Mesodermal cell (in vitro differentiated cells): ENCODE measurements around the gene RFX1.
"Not testable (repeated sequence)": the region's sequence is repeated elsewhere in the genome, so short reads cannot be mapped to it uniquely, and the experiment has no call there.

Source experiments
- H3K27ac ChIP-seq: 2 replicates; pipeline ENCODE4 v1.7.0; 2013; ENCODE audit warnings: mild to moderate bottlenecking, low read depth, low read length, moderate library complexity; ENCODE audit not compliant: severe bottlenecking
- H3K36me3 ChIP-seq: 2 replicates; pipeline ENCODE4 v1.7.1; 2013; ENCODE audit warnings: mild to moderate bottlenecking, low read length, moderate library complexity; ENCODE audit not compliant: control insufficient read depth, insufficient read depth
- H3K4me1 ChIP-seq: one replicate; pipeline ENCODE4 v1.7.1; 2013; ENCODE audit warnings: mild to moderate bottlenecking, low read length; ENCODE audit not compliant: insufficient read depth, control insufficient read depth, poor library complexity, severe bottlenecking
- H3K4me3 ChIP-seq: 2 replicates; pipeline ENCODE4 v1.7.0; 2013; ENCODE audit warnings: low read length, control low read depth, mild to moderate bottlenecking; ENCODE audit not compliant: insufficient read depth, poor library complexity, severe bottlenecking; ENCODE audit errors: extremely low read depth
- H3K9me3 ChIP-seq: 2 replicates; pipeline ENCODE4 v1.7.1; 2013; ENCODE audit warnings: mild to moderate bottlenecking, low read length, moderate library complexity; ENCODE audit not compliant: control insufficient read depth
- WGBS, 2 experiments: methylation state at CpG; one replicate each; pipeline ENCODE4 v1.1.5; 2013; ENCODE audit warnings: missing lambda C conversion rate in 2 of 2; ENCODE audit not compliant: insufficient coverage in 2 of 2; 5-methylcytosine and 5-hydroxymethylcytosine counted together

The RFX1 gene

DNA sequence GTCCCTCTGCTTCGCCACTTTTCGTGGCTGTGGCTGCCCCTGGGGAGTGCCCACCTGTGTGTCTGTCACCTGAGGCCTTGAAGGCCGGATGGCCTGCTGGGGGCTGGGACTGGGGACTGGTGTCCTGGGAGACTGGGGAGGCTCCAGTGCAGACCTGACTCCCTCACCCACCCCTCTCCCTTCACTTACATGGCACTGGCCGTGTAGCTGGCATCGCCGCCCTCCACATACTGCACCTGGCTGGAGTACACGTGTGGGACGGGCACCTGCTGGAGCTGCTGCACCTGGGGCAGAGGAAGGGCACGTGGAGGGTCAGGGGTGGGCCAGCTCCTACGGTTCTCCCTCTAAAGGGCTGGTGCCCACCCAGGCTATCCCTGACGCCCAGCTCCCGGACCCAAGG lies 28.3 kb downstream of the RFX1 start:
- no peak overlapping the region for H3K27ac ChIP-seq
- H3K9me3 ChIP-seq, result no peaks in the 10 kb centered on the region
- H3K4me1 ChIP-seq, result peaks cover 7% of the 10 kb centered on the region
- peaks cover 30% of the 10 kb centered on the region for H3K36me3 ChIP-seq
- 85 to 91% methylated on average over 7 to 11 of the region's 12 CpGs for WGBS, 2 experiments
- no peak overlapping the region for H3K4me3 ChIP-seq

DNA sequence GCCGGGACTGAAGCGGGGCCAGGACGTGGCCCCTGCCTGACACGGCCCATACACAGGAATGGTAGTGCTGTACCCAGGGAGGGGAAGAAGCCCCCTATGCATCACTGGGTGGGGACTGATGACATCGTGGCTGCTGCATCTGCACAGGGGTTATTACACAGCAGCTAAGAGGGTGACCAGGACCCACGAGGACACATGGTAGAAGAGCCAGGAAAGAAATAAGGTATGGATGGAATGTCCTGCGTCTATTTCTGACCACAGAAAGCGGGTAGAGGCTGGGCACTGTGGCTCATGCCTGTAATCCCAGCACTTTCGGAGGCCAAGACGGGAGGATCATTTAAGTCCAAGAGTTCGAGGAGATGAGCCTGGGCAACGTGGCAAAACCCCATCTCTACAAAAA lies 29.7 kb downstream of the RFX1 start:
- Histone ChIP-seq H3K27ac (no peak overlapping the region), H3K4me1 (peaks cover 4% of the 10 kb centered on the region), H3K36me3 (peaks cover 36% of the 10 kb centered on the region), H3K4me3 (no peak overlapping the region), H3K9me3 (no peaks in the 10 kb centered on the region)
- WGBS, 2 experiments, result 90 to 96% methylated on average over 8 to 9 of the region's 12 CpGs

DNA sequence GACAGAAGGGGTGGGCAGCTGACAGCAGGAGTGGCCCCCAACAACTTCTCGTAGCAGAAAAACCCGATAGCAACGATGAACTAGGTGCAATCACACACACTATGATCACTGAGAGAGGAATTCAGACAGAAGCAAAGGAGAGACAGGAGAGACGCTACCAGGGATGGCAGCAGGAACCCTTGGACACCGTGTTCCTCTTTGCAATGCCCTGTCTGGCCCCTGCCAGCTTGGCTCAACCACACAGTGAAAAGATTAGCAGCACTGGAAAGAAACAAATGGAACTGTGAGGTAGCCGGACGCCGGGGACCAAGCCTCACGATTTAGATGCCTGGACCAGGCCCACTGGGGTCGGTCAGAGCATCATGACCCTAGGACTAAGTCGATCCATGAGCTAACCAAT lies 30.2 kb downstream of the RFX1 start:
- H3K36me3 ChIP-seq, result peaks cover 41% of the 10 kb centered on the region
- H3K9me3 ChIP-seq, result no peaks in the 10 kb centered on the region
- peaks cover 4% of the 10 kb centered on the region for H3K4me1 ChIP-seq
- WGBS, 2 experiments, result 90 to 95% methylated on average over 9 to 11 of the region's 11 CpGs
- H3K4me3 ChIP-seq, result no peak overlapping the region
- no peak overlapping the region for H3K27ac ChIP-seq

DNA sequence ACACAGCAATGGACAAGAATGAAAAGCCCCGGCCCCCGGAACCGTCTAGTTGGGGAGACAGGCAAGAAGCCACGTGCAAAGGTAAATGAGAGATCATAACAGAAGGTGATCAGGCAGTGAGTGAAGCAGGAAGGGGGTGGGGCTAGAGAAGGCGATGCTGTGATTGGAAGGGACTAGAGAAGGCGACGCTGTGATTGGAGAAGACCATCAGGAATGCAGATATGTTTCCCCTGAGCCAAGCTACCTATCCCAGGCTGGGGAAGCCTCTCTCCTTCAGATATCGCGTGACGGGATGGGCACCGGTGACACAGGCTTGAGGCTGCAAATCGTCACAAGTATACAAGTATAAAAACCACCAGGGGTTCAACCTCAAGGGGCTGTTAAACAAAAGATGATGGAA lies 32.0 kb downstream of the RFX1 start:
- H3K27ac ChIP-seq, result no peak overlapping the region
- H3K9me3 ChIP-seq, result no peaks in the 10 kb centered on the region
- H3K4me3 ChIP-seq, result no peak overlapping the region
- peaks cover under 1% of the 10 kb centered on the region for H3K4me1 ChIP-seq
- 50 to 61% methylated on average over 7 to 8 of the region's 12 CpGs for WGBS, 2 experiments
- peaks cover 51% of the 10 kb centered on the region for H3K36me3 ChIP-seq

DNA sequence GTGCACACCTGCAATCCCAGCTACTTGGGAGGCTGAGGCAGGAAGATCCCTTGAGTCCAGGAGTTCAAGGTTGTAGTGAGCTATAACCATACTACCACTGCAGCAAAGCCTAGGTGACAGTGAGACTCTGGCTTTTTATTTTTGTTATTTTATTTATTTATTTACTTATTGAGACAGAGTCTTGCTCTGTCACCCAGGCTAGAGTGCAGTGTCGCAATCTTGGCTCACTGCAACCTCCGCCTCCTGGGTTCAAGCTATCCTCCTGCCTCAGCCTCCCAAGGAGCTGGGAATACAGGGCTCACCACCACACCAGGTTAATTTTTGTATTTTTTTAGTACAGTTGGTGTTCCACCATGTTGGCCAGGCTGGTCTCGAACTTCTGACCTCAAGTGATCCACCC lies 32.6 kb downstream of the RFX1 start:
- WGBS, 2 experiments, result 94% methylated on average over 3 of the region's 3 CpGs; no CpG with 5 or more reads in 1 of the 2 experiments
- H3K4me1 ChIP-seq, H3K27ac ChIP-seq, H3K9me3 ChIP-seq, H3K4me3 ChIP-seq: not testable (repeated sequence)
- peaks cover 57% of the 10 kb centered on the region for H3K36me3 ChIP-seq

DNA sequence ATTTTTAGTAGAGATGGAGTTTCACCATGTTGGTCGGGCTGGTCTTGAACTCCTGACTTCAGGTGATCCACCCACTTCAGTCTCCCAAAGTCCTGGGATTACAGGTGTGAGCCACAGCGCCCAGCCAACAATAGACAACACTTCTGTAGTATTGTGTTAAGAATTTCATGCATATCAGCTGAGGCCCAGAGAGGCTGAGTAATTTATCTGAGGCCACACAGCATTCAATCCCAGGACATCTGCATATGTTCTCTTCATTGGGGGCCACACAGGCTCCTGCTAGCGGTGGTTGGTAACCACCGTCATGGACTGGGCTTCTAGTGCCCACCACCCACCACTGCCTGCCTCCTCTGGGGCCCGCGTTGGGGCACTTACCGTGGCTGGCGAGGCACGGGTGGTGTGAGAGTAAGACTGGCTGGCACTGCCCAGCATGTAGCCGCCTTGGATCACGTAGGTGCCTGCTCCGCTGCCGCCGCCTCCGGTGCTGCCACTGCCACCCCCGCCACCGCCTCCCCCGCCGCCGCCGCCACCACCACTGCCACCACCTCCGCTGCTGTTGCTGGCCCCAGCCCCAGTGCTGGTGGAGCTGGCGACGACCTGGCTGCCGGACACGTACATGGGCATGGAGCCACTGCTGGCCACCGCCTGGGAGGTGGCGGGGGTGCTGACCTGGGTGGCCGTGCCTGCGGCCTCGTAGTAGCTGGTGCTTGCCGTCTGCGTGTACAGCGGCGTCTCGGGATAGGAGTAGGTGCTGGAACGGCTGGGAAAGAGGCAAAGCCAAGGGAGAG lies 33.6 kb downstream of the RFX1 start:
- H3K4me1 ChIP-seq, result no peaks in the 10 kb centered on the region
- no peaks in the 10 kb centered on the region for H3K9me3 ChIP-seq
- peaks cover 65% of the 10 kb centered on the region for H3K36me3 ChIP-seq
- H3K4me3 ChIP-seq, result no peak overlapping the region
- WGBS, 2 experiments, result 95 to 98% methylated on average over 23 to 25 of the region's 37 CpGs
- no peak overlapping the region for H3K27ac ChIP-seq

DNA sequence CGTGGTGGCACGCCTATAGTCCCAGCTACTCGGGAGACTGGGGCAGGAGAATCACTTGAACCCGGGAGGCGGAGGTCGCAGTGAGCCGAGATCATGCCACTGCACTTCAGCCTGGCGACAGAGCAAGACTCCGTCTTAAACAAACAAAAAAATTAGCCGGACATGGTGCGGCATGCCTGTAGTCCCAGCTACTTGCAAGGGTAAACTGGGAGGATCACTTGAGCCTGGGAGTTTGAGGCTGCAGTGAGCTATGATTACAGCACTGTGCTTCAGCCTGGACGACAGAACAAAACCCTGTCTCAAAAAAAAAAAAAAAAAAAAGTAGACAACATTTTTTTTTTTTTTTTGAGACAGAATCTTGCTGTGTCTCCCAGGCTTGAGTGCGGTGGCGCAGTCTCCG lies 34.3 kb downstream of the RFX1 start:
- H3K9me3 ChIP-seq, H3K4me1 ChIP-seq, H3K4me3 ChIP-seq, H3K27ac ChIP-seq: not testable (repeated sequence)
- H3K36me3 ChIP-seq, result peaks cover 71% of the 10 kb centered on the region
- 89 to 98% methylated on average over 11 to 12 of the region's 15 CpGs for WGBS, 2 experiments

DNA sequence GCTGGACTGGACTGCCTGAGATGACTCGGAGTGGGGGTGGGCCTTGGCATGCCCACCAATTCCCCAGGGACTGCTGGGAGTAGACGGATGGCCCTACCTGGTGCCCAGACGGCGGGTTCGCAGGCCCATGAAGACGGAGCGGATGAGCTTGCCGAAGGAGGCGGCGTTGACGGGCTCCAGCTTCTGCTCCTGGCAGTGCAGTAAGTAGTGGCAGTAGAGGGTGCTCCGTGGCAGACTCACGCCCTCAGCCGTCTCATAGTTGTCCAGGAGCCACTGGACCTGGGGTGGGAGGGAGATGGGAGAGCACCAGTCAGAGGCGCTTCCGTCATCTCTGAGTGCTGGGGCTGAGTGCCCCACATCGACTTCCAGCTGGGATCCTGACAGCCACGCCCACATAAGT lies 36.2 kb downstream of the RFX1 start:
- Histone ChIP-seq H3K27ac (no peak overlapping the region), H3K36me3 (peaks cover 78% of the 10 kb centered on the region), H3K4me3 (no peak overlapping the region), H3K9me3 (no peaks in the 10 kb centered on the region), H3K4me1 (no peaks in the 10 kb centered on the region)
- 97 to 98% methylated on average over 15 to 18 of the region's 18 CpGs for WGBS, 2 experiments

DNA sequence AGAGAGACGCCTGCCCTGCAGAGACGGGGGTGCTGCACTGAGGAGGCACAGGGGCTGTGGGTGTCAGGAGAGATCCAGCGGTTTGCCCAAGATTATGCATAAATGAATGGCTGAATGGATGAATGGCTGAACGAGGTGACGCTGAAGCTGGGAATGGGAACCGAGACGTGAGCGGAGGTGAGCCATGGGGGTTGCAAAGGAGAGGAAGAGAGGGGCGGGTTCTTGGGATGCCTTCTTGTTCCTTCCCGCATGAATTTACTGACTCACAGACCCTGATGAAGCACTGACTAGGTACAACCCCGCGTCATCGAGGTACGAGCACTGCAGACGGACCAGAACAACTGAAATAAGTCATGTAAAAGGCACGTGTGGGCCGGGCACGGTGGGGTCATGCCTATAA lies 37.1 kb downstream of the RFX1 start:
- 96% methylated on average over 17 to 18 of the region's 18 CpGs for WGBS, 2 experiments
- Histone ChIP-seq H3K36me3 (peaks cover 75% of the 10 kb centered on the region), H3K9me3 (no peaks in the 10 kb centered on the region)

DNA sequence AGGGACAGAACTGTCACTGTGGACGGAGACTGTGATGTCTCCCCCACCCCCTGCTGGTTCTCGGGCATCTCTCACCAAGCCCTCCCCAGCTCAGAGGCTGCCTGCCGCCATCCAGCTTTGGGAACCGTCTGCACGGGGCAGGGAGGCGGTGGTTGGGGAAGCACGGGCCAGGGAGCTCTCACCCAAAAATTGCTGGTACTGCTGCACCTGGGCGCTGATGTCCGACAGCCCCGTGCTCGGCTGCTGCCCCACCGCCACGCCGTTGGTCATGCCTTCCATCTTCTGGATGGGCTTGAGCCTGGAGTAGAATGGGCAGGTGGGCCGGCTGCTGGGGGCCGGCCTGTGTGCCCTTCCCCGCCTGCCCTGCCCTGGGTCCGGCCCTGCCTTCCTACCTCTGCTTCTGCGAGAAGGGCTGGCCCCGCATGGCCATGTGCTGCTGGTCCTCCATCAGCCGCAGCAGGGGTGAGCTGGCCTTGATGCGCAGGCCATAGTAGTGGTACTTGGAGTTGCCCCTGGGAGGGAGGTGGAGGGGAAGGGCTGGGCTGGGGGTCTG lies 37.7 kb downstream of the RFX1 start:
- peaks cover 71% of the 10 kb centered on the region for H3K36me3 ChIP-seq
- peaks cover 2% of the 10 kb centered on the region for H3K4me1 ChIP-seq
- H3K4me3 ChIP-seq, result no peak overlapping the region
- no peak overlapping the region for H3K27ac ChIP-seq
- WGBS, 2 experiments, result 97 to 98% methylated on average over 16 to 19 of the region's 22 CpGs
- H3K9me3 ChIP-seq, result no peaks in the 10 kb centered on the region

More for the DNA sequence above, 37.1 kb downstream of the RFX1 start:
- Histone ChIP-seq H3K4me1 (peaks cover 2% of the 10 kb centered on the region), H3K4me3 (no peak overlapping the region), H3K27ac (no peak overlapping the region)

DNA sequence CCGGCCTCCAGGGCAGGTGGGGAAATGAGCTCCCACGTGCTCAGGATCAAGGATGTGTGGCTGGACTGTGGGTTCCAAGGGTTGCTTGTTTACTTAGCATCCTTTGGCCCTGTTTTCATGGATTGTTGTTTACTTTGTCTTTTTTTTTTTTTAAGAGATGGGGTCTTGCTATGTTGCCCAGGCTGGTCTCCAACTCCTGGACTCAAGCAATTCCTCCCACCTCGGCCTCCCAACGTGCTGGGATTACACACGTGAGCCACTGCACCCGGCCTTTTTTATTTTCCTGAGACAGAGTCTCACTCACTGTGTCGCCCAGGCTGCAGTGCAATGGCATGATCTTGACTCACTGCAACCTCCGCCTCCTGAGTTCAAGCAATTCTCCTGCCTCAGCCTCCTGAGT lies 38.9 kb downstream of the RFX1 start:
- WGBS, 2 experiments, result 89 to 98% methylated on average over 8 of the region's 8 CpGs
- H3K4me3 ChIP-seq, H3K9me3 ChIP-seq, H3K27ac ChIP-seq, H3K4me1 ChIP-seq: not testable (repeated sequence)
- peaks cover 62% of the 10 kb centered on the region for H3K36me3 ChIP-seq
